ENCODE results near the gene PTPRD.

- TF ChIP-seq CTCF (conservative IDR thresholded peaks at IDR 0.05; ENCODE audit: low read length) (no peak), EZH2phosphoT487 (IDR thresholded peaks at IDR 0.05; ENCODE audit: borderline replicate concordance) (no peak)
Measured at GRCh38 chr9:8963885-8964284, 1648.9 kb downstream of the PTPRD start.

All from Loucy (cell line).